ENCODE data around the gene OTOS. TPM values are rescaled to one million over a fixed set of nuclear protein-coding genes. Genes with fewer than 3 reads are reported as not detected.

Gene OTOS
- total RNA-seq, 1 experiment from 2014 or later = not detected

- Histone ChIP-seq H4K20me1 (ENCODE audit: insufficient read depth) (no peaks in the 10 kb centered on the region), H3K9me2 (ENCODE audit: insufficient read depth) (no peaks in the 10 kb centered on the region), H3K9ac (ENCODE audit: low read length) (no peak overlapping the region), H3K4me2 (ENCODE audit: low read length) (no peak overlapping the region), H3K36me3 (ENCODE audit: control insufficient read depth in 1 of 2, insufficient read depth in 2 of 2, low read length in 2 of 2) (no peaks in the 10 kb centered on the region), H3K4me1 (ENCODE audit: control insufficient read depth in 1 of 2, insufficient read depth in 2 of 2, low read length in 2 of 2) (no peaks in the 10 kb centered on the region), H3K27ac (ENCODE audit: low read depth, low read length) (no peak overlapping the region), H3K4me3 (replicated peaks in 1 of 2; ENCODE audit: low read depth in 1 of 2, low read length in 2 of 2) (no peak overlapping the region), H3K79me2 (ENCODE audit: insufficient read depth, low read length) (no peaks in the 10 kb centered on the region), H3K27me3 (ENCODE audit: insufficient read depth, low read length) (no peaks in the 10 kb centered on the region; the same call in 1 of the 2 replicates), H2AFZ (ENCODE audit: low read depth, low read length, poor library complexity, severe bottlenecking) (no peak overlapping the region), H3K9me3 (ENCODE audit: control insufficient read depth in 1 of 2, insufficient read depth in 1 of 2, low read depth in 1 of 2, low read length in 2 of 2) (no peaks in the 10 kb centered on the region)
- DNase-seq (ENCODE audit: low read depth, low spot score) (no peak), ATAC-seq (no peak)
- RAD21 ChIA-PET (ENCODE audit: low non-redundant PET in 1 of 2, low total read pairs in 2 of 2, uncharacterized antibody in 2 of 2, unreplicated experiment in 2 of 2) = no interaction called here
- CTCF ChIA-PET = no interaction called here
- intact Hi-C loops (cut with micrococcal nuclease) = no loop called here
- TF ChIP-seq SIN3A (IDR thresholded peaks at IDR 0.05; ENCODE audit: low read depth) (no peak), ZNF274 (IDR thresholded peaks at IDR 0.05; ENCODE audit: low read depth, low read length) (no peak), SP1 (IDR thresholded peaks at IDR 0.05; ENCODE audit: low read depth) (no peak), ELF1 (IDR thresholded peaks at IDR 0.05; ENCODE audit: borderline replicate concordance, low read depth) (no peak), ATF3 (IDR thresholded peaks at IDR 0.05) (no peak), EZH2phosphoT487 (IDR thresholded peaks at IDR 0.05; ENCODE audit: borderline replicate concordance) (no peak), YY1 (IDR thresholded peaks at IDR 0.05; ENCODE audit: extremely low read depth, insufficient replicate concordance, low read depth, low read length) (no peak)
- POLR2A ChIA-PET = no interaction called here
- no TSS peak for BruUV-seq (replicated peaks)
Measured at GRCh38 chr2:240162939-240163714, 22.7 kb upstream of the OTOS start.

- no peaks in the 10 kb centered on the region for H3K9me2 ChIP-seq (ENCODE audit: insufficient read depth)
- no peaks in the 10 kb centered on the region for H3K79me2 ChIP-seq (ENCODE audit: insufficient read depth, low read length)
- intact Hi-C loops (cut with micrococcal nuclease) = no loop called here
- ATAC-seq = no peak
- no TSS peak for BruUV-seq (replicated peaks)
- H3K4me1 ChIP-seq (ENCODE audit: control insufficient read depth in 1 of 2, insufficient read depth in 2 of 2, low read length in 2 of 2) = no peaks in the 10 kb centered on the region
- H2AFZ ChIP-seq (ENCODE audit: low read depth, low read length, poor library complexity, severe bottlenecking) = no peak overlapping the region
- no peak for DNase-seq (ENCODE audit: low read depth, low spot score)
- no peaks in the 10 kb centered on the region; the same call in 1 of the 2 replicates for H3K27me3 ChIP-seq (ENCODE audit: insufficient read depth, low read length)
- ChIA-PET RAD21 (ENCODE audit: low non-redundant PET in 1 of 2, low total read pairs in 2 of 2, uncharacterized antibody in 2 of 2, unreplicated experiment in 2 of 2) (no interaction called here), POLR2A (no interaction called here), CTCF (no interaction called here)
- H3K4me3 ChIP-seq (replicated peaks in 1 of 2; ENCODE audit: low read depth in 1 of 2, low read length in 2 of 2) = no peak overlapping the region
- no peak for TF ChIP-seq YY1 (IDR thresholded peaks at IDR 0.05; ENCODE audit: extremely low read depth, insufficient replicate concordance, low read depth, low read length)
- no peak for TF ChIP-seq POLR2AphosphoS5 (IDR thresholded peaks at IDR 0.05; ENCODE audit: low read depth, low read length)
- no peak for TF ChIP-seq SP1 (IDR thresholded peaks at IDR 0.05; ENCODE audit: low read depth)
- TF ChIP-seq POLR2A (IDR thresholded peaks at IDR 0.05; ENCODE audit: borderline replicate concordance, extremely low read depth, insufficient read depth, insufficient read length) = no peak
- no peak for TF ChIP-seq ZBTB33 (IDR thresholded peaks at IDR 0.05; ENCODE audit: extremely low read depth, insufficient replicate concordance, low read length)
- no peaks in the 10 kb centered on the region for H3K9me3 ChIP-seq (ENCODE audit: control insufficient read depth in 1 of 2, insufficient read depth in 1 of 2, low read depth in 1 of 2, low read length in 2 of 2)
- no peaks in the 10 kb centered on the region for H3K36me3 ChIP-seq (ENCODE audit: control insufficient read depth in 1 of 2, insufficient read depth in 2 of 2, low read length in 2 of 2)
- no peak overlapping the region for H3K9ac ChIP-seq (ENCODE audit: low read length)
- H3K27ac ChIP-seq (ENCODE audit: low read depth, low read length) = no peak overlapping the region
- no peaks in the 10 kb centered on the region for H4K20me1 ChIP-seq (ENCODE audit: insufficient read depth)
- no peak overlapping the region for H3K4me2 ChIP-seq (ENCODE audit: low read length)
Measured at GRCh38 chr2:240162531-240162930, 22.1 kb upstream of the OTOS start.

Measured in HCT116 (cell line).